Natural killer cell (primary cell): Measurements from ENCODE around the gene SLF1. TPM values are rescaled to one million over a fixed set of nuclear protein-coding genes. Genes with fewer than 3 reads are reported as not detected.

Source experiments
- ATAC-seq, 3 donors: fragments of 150-1000 bp in 2 of 3; fragments of 200-7000 bp in 1 of 3; cut with Tn5 transposase; 1 replicate in 1 of 3; 2 replicates in 2 of 3; pipeline ENCODE4 v1.10.0; 2021; ENCODE audit warnings: mild to moderate bottlenecking in 2 of 3, moderate library complexity in 2 of 3
- DNase-seq, 2 donors: peaks; one replicate each; pipeline versions ENCODE4 v3.0.0 to v3.0.0-alpha.2; 2013 to 2021; ENCODE audit warnings: mixed read lengths in 1 of 2
- H3K27ac ChIP-seq: one replicate; pipeline ENCODE4 v1.5.1; 2013; ENCODE audit warnings: mild to moderate bottlenecking, low read length
- H3K27me3 ChIP-seq: one replicate; pipeline ENCODE4 v1.6.1; 2013; ENCODE audit warnings: low read length; ENCODE audit not compliant: control insufficient read depth, insufficient read depth
- H3K36me3 ChIP-seq: one replicate; pipeline ENCODE4 v1.6.1; 2013; ENCODE audit warnings: low read length; ENCODE audit not compliant: control insufficient read depth, insufficient read depth
- H3K4me1 ChIP-seq: one replicate; pipeline ENCODE4 v1.6.1; 2013; ENCODE audit warnings: low read length; ENCODE audit not compliant: control insufficient read depth, insufficient read depth
- H3K4me3 ChIP-seq: one replicate; pipeline ENCODE4 v1.5.1; 2013; ENCODE audit warnings: low read length
- H3K9me3 ChIP-seq: one replicate; pipeline ENCODE4 v1.6.1; 2013; ENCODE audit warnings: low read length; ENCODE audit not compliant: control insufficient read depth, insufficient read depth
- H3K27ac Mint-ChIP-seq, 2 donors: one replicate each; pipeline ENCODE4 v1.8.0; 2022; ENCODE audit warnings: mild to moderate bottlenecking in 2 of 2, mixed read lengths in 2 of 2, moderate library complexity in 1 of 2
- H3K27me3 Mint-ChIP-seq, 2 donors: one replicate each; pipeline ENCODE4 v1.8.0; 2022; ENCODE audit warnings: low read depth in 2 of 2, mixed read lengths in 2 of 2
- H3K36me3 Mint-ChIP-seq: one replicate; pipeline ENCODE4 v1.8.0; 2022; ENCODE audit warnings: mixed read lengths
- H3K4me1 Mint-ChIP-seq, 2 donors: one replicate each; pipeline ENCODE4 v1.8.0; 2022; ENCODE audit warnings: mixed read lengths in 2 of 2
- H3K4me3 Mint-ChIP-seq: one replicate; pipeline ENCODE4 v1.8.0; 2022; ENCODE audit warnings: mild to moderate bottlenecking, moderate library complexity, mixed read lengths
- H3K9me3 Mint-ChIP-seq, 2 donors: one replicate each; pipeline ENCODE4 v1.8.0; 2022; ENCODE audit warnings: mixed read lengths in 2 of 2
- CTCF ChIP-seq: fragments of 200-600 bp; IDR thresholded peaks from one replicate; pipeline ENCODE4 v1.8.0; 2022; ENCODE audit warnings: antibody characterized with exemption
- WGBS: methylation state at CpG from one replicate; pipeline ENCODE4 v1.1.7; 2013; ENCODE audit warnings: missing lambda C conversion rate; ENCODE audit not compliant: insufficient coverage; 5-methylcytosine and 5-hydroxymethylcytosine counted together
- intact Hi-C: fragments of 100-400 bp; cut with micrococcal nuclease; formaldehyde crosslinking; loops from one replicate; pipeline ENCODE4 v1.14.2; 2022
- total RNA-seq, 4 donors: library from RNA; stranded (reverse); fragments of 120-200 nt in 1 of 4; gene quantifications; one replicate each; pipeline versions ENCODE4 v1.2.3 to v1.2.4, GENCODE V29; 2013 to 2022

The SLF1 gene
- total RNA-seq, 3 donors from 2014 or later (not counting 1 experiment from before 2014, with no cell fraction given), result 9.5 to 17.2 (median 11.0) TPM

- Mint-ChIP-seq H3K36me3 (no peaks in the 10 kb centered on the region), H3K27ac (peak overlapping the region in 1 of 2 donors; percentile 10), H3K4me3 (peak overlapping the region; percentile 21), H3K27me3 (no peaks in the 10 kb centered on the region), H3K9me3 (no peaks in the 10 kb centered on the region), H3K4me1 (peaks cover 26 to 31% of the 10 kb centered on the region in 2 donors)
- H3K4me1 ChIP-seq, result peaks cover 11% of the 10 kb centered on the region
- no peak for TF ChIP-seq CTCF
- H3K27me3 ChIP-seq, result no peaks in the 10 kb centered on the region
- H3K9me3 ChIP-seq, result no peaks in the 10 kb centered on the region
- intact Hi-C loops, result no loop called here
- H3K27ac ChIP-seq, result no peak overlapping the region
- ATAC-seq (no peak), DNase-seq (peak in 1 of 2 donors; percentile 3)
- no peaks in the 10 kb centered on the region for H3K36me3 ChIP-seq
- WGBS, result 84% methylated on average over 3 of the region's 5 CpGs
- H3K4me3 ChIP-seq, result no peak overlapping the region
Observed at GRCh38 chr5:94621763-94622162, 3.3 kb downstream of the SLF1 start.

GRCh38 chr5:94623011-94623410, 4.5 kb downstream of the SLF1 start:
- no peaks in the 10 kb centered on the region for H3K27me3 Mint-ChIP-seq
- Histone ChIP-seq H3K27ac (no peak overlapping the region), H3K4me3 (no peak overlapping the region), H3K9me3 (no peaks in the 10 kb centered on the region), H3K27me3 (no peaks in the 10 kb centered on the region), H3K4me1 (peaks cover 7% of the 10 kb centered on the region), H3K36me3 (no peaks in the 10 kb centered on the region)
- no peak overlapping the region for H3K4me3 Mint-ChIP-seq
- intact Hi-C loops, result no loop called here
- no peaks in the 10 kb centered on the region for H3K9me3 Mint-ChIP-seq
- no peak overlapping the region for H3K27ac Mint-ChIP-seq
- ATAC-seq (no peak), DNase-seq (no peak)
- H3K4me1 Mint-ChIP-seq, result peaks cover 19 to 21% of the 10 kb centered on the region in 2 donors
- no peak for TF ChIP-seq CTCF
- no peaks in the 10 kb centered on the region for H3K36me3 Mint-ChIP-seq

- Mint-ChIP-seq H3K27me3 (no peaks in the 10 kb centered on the region), H3K4me1 (peaks cover 16 to 17% of the 10 kb centered on the region in 2 donors), H3K36me3 (no peaks in the 10 kb centered on the region), H3K27ac (no peak overlapping the region), H3K4me3 (no peak overlapping the region), H3K9me3 (no peaks in the 10 kb centered on the region)
- no peaks in the 10 kb centered on the region for H3K9me3 ChIP-seq
- no peak for ATAC-seq
- TF ChIP-seq CTCF, result no peak
- intact Hi-C loops, result no loop called here
- no peak overlapping the region for H3K4me3 ChIP-seq
- H3K27ac ChIP-seq, result no peak overlapping the region
- peaks cover 7% of the 10 kb centered on the region for H3K4me1 ChIP-seq
- H3K27me3 ChIP-seq, result no peaks in the 10 kb centered on the region
- 83% methylated on average over 1 of the region's 2 CpGs for WGBS
- DNase-seq, result no peak
- no peaks in the 10 kb centered on the region for H3K36me3 ChIP-seq
Observed at GRCh38 chr5:94623877-94624276, 5.4 kb downstream of the SLF1 start.

- H3K36me3 Mint-ChIP-seq, result no peaks in the 10 kb centered on the region
- H3K27me3 ChIP-seq, result no peaks in the 10 kb centered on the region
- no peak for DNase-seq
- TF ChIP-seq CTCF, result no peak
- peaks cover 5% of the 10 kb centered on the region for H3K36me3 ChIP-seq
- no peaks in the 10 kb centered on the region for H3K9me3 ChIP-seq
- no peaks in the 10 kb centered on the region for H3K9me3 Mint-ChIP-seq
- H3K4me3 Mint-ChIP-seq, result no peak overlapping the region
- peaks cover 4% of the 10 kb centered on the region for H3K4me1 ChIP-seq
- H3K27ac Mint-ChIP-seq, result no peak overlapping the region
- no peak for ATAC-seq
- H3K27ac ChIP-seq, result no peak overlapping the region
- H3K27me3 Mint-ChIP-seq, result no peaks in the 10 kb centered on the region
- H3K4me1 Mint-ChIP-seq, result peaks cover 14 to 15% of the 10 kb centered on the region in 2 donors
- intact Hi-C loops, result no loop called here
- H3K4me3 ChIP-seq, result no peak overlapping the region
- no CpG with 5 or more reads among the region's 1 CpG for WGBS
Observed at GRCh38 chr5:94627191-94627590, 8.7 kb downstream of the SLF1 start.
